NCI-H2081 (cell line): ENCODE measurements around the gene EFCAB8.

Source experiments
- DNase-seq, 2 experiments: peaks; one replicate each; lab custom pipeline; 2025; lab: John Stamatoyannopoulos, UW

EFCAB8 gene

GRCh38 chr20:32858701-32859372 lies at the start of gene EFCAB8:
Gene EFCAB8 (plus strand): TSS chr20:32858923. CDS start chr20:32863793, 4,870 bp downstream.
- no peak for DNase-seq

- no peak for DNase-seq
Measured at GRCh38 chr20:32809907-32810306, 48.8 kb upstream of the EFCAB8 start.

GRCh38 chr20:32810941-32811340 lies 47.8 kb upstream of the EFCAB8 start:
- no peak for DNase-seq

- DNase-seq: no peak
Measured at GRCh38 chr20:32811886-32812285, 46.8 kb upstream of the EFCAB8 start.

GRCh38 chr20:32819992-32820697 lies 38.6 kb upstream of the EFCAB8 start:
- peak; percentile 70 to 83 for DNase-seq

GRCh38 chr20:32820698-32821377 lies 37.9 kb upstream of the EFCAB8 start:
- DNase-seq: no peak

GRCh38 chr20:32822225-32822624 lies 36.5 kb upstream of the EFCAB8 start:
- DNase-seq: no peak

GRCh38 chr20:32823078-32823477 lies 35.6 kb upstream of the EFCAB8 start:
- no peak for DNase-seq

GRCh38 chr20:32823737-32824588 lies 34.8 kb upstream of the EFCAB8 start:
- DNase-seq: no peak

GRCh38 chr20:32828029-32828680 lies 30.6 kb upstream of the EFCAB8 start:
- DNase-seq: peak in 1 of 2 experiments; percentile 1

- DNase-seq: no peak
Measured at GRCh38 chr20:32829311-32830005, 29.3 kb upstream of the EFCAB8 start.

- DNase-seq: no peak
Measured at GRCh38 chr20:32830437-32830836, 28.3 kb upstream of the EFCAB8 start.

GRCh38 chr20:32831982-32832381 lies 26.7 kb upstream of the EFCAB8 start:
- DNase-seq: no peak

GRCh38 chr20:32832664-32833063 lies 26.1 kb upstream of the EFCAB8 start:
- DNase-seq: no peak

GRCh38 chr20:32834972-32835371 lies 23.8 kb upstream of the EFCAB8 start:
- DNase-seq: no peak

- DNase-seq: no peak
Measured at GRCh38 chr20:32837157-32837556, 21.6 kb upstream of the EFCAB8 start.

- no peak for DNase-seq
Measured at GRCh38 chr20:32839227-32839981, 19.3 kb upstream of the EFCAB8 start.

- DNase-seq: no peak
Measured at GRCh38 chr20:32839982-32840285, 18.8 kb upstream of the EFCAB8 start.

GRCh38 chr20:32841174-32841573 lies 17.5 kb upstream of the EFCAB8 start:
- no peak for DNase-seq

GRCh38 chr20:32841632-32842031 lies 17.1 kb upstream of the EFCAB8 start:
- DNase-seq: no peak
